H1 (cell line): ENCODE data around the gene TYW5.

Experiments used
- ASH2L ChIP-seq: fragments of 200-600, 300-600 bp; sonication (generic); IDR thresholded peaks from one replicate; pipeline ENCODE4 v1.7.1; 2017; ENCODE audit warnings: low read length
- JUND ChIP-seq: IDR thresholded peaks from 2 replicates; pipeline ENCODE4 v1.6.1; 2011; ENCODE audit warnings: mild to moderate bottlenecking, improper control_type of control experiment, low read length
- POLR2A ChIP-seq, 2 experiments: IDR thresholded peaks; 1 replicate in 1 of 2; 2 replicates in 1 of 2; pipeline ENCODE4 v1.6.1; 2011; ENCODE audit warnings: low read depth in 2 of 2, low read length in 2 of 2, mild to moderate bottlenecking in 2 of 2; ENCODE audit errors: control extremely low read depth in 1 of 2
- POLR2AphosphoS5 ChIP-seq: IDR thresholded peaks from 2 replicates; pipeline ENCODE4 v1.6.1; 2011; ENCODE audit warnings: low read depth, low read length
- TAF1 ChIP-seq: IDR thresholded peaks from 2 replicates; pipeline ENCODE4 v1.6.1; 2011; ENCODE audit warnings: mild to moderate bottlenecking, low read depth, low read length
- TF ChIP-seq, protein P1 (sequence below), 3 experiments: IDR thresholded peaks; 1 replicate in 2 of 3; 2 replicates in 1 of 3; pipeline versions ENCODE4 v1.5.1 to v1.6.1; 2011; ENCODE audit warnings: low read length in 3 of 3, mild to moderate bottlenecking in 3 of 3, inconsistent platforms in 2 of 3, low read depth in 1 of 3, moderate library complexity in 1 of 3; ENCODE audit not compliant: insufficient read depth in 1 of 3; ENCODE audit errors: control extremely low read depth in 1 of 3

DNA sequence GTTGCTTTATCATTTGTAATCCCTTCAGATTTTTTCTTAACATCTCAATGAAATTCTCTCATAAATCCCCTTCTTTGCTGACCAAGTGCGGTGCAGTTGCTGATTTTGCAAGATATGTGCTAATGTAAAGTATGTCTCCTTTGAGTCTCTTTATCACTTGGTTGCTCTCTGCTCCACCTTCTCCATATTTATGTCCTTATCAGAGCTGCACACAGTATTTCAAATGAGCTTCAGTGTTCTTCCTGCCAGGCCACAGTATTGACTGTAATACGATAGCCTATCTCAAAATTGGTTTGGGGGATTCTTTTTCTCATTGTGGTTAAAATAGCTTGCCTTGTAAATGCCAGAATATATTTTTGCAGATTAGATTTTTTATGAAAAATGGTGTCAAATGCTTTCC, 32.3 kb upstream of the TYW5 start:
- TF ChIP-seq ASH2L = no peak
- TF ChIP-seq, protein P1, sequence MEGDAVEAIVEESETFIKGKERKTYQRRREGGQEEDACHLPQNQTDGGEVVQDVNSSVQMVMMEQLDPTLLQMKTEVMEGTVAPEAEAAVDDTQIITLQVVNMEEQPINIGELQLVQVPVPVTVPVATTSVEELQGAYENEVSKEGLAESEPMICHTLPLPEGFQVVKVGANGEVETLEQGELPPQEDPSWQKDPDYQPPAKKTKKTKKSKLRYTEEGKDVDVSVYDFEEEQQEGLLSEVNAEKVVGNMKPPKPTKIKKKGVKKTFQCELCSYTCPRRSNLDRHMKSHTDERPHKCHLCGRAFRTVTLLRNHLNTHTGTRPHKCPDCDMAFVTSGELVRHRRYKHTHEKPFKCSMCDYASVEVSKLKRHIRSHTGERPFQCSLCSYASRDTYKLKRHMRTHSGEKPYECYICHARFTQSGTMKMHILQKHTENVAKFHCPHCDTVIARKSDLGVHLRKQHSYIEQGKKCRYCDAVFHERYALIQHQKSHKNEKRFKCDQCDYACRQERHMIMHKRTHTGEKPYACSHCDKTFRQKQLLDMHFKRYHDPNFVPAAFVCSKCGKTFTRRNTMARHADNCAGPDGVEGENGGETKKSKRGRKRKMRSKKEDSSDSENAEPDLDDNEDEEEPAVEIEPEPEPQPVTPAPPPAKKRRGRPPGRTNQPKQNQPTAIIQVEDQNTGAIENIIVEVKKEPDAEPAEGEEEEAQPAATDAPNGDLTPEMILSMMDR (IDR thresholded peaks at IDR 0.05; ENCODE audit: control extremely low read depth in 1 of 3, insufficient read depth in 1 of 3, low read depth in 1 of 3, low read length in 3 of 3) = no peak
- TF ChIP-seq JUND = no peak
- no peak for TF ChIP-seq TAF1
- no peak for TF ChIP-seq POLR2A (IDR thresholded peaks at IDR 0.05; ENCODE audit: control extremely low read depth in 1 of 2, low read depth in 2 of 2, low read length in 2 of 2)
- no peak for TF ChIP-seq POLR2AphosphoS5
